ENCODE measurements around the gene STAC3. TPM values are rescaled to one million over a fixed set of nuclear protein-coding genes. Genes with fewer than 3 reads are reported as not detected.

STAC3 gene
- total and polyA plus RNA-seq, 4 donors = 0.82 to 5.8 (median 4.1) TPM

DNA sequence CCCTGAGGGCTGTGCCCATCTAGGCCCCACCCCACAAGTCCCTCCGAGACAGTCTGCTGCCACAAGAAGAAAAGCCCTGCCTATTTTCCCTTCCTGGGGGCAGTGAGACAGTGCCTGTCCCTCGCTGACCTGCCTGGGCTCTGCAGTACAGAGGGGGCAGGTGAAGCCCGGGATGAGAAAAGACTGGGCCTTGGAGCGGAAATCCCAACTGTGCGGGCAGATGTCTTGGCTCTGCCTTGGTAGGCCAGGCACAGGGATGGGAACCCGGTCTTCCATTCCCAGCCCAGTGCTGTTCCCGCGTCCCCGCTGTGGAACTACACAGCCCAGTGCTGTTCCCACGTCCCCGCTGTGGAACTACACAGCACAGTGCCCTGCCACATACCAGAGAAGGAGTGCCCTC, 47.2 kb downstream of the STAC3 start:
- 76 to 79% methylated on average over 11 of the region's 11 CpGs for WGBS, 2 donors
- DNase-seq (no peak), ATAC-seq (ENCODE audit: low FRiP score) (no peak)
- intact Hi-C loops (cut with DNase I) = no loop called here
- Histone ChIP-seq H3K27ac (ENCODE audit: low read depth in 1 of 2, low read length in 2 of 2) (no peak overlapping the region), H3K4me1 (ENCODE audit: control insufficient read depth in 1 of 2, insufficient read depth in 2 of 2, low read length in 2 of 2) (no peaks in the 10 kb centered on the region), H3K36me3 (ENCODE audit: control insufficient read depth in 1 of 2, insufficient read depth in 2 of 2, low read length in 1 of 2) (peaks cover 12% of the 10 kb centered on the region in 2 donors), H3K9me3 (ENCODE audit: control insufficient read depth, low read length) (no peaks in the 10 kb centered on the region), H3K4me3 (ENCODE audit: low read length in 2 of 2) (no peak overlapping the region), H3K27me3 (ENCODE audit: control insufficient read depth in 1 of 2, insufficient read depth in 2 of 2, low read length in 1 of 2) (no peaks in the 10 kb centered on the region)

DNA sequence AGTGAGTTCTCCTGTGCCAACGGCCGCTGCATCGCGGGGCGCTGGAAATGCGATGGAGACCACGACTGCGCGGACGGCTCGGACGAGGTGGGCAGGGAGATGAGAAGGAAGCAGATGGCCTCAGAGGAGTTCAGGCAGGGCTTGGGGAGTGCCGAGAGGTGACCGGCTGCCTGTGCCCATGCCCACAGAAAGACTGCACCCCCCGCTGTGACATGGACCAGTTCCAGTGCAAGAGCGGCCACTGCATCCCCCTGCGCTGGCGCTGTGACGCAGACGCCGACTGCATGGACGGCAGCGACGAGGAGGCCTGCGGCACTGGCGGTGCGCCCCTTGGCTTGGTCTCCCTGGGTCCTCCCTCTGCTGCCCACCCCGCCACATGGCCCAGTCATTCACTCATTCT, 47.8 kb downstream of the STAC3 start:
- Histone ChIP-seq H3K4me1 (ENCODE audit: control insufficient read depth in 1 of 2, insufficient read depth in 2 of 2, low read length in 2 of 2) (no peaks in the 10 kb centered on the region), H3K27me3 (ENCODE audit: control insufficient read depth in 1 of 2, insufficient read depth in 2 of 2, low read length in 1 of 2) (no peaks in the 10 kb centered on the region), H3K27ac (ENCODE audit: low read depth in 1 of 2, low read length in 2 of 2) (no peak overlapping the region), H3K36me3 (ENCODE audit: control insufficient read depth in 1 of 2, insufficient read depth in 2 of 2, low read length in 1 of 2) (peaks cover 12 to 14% of the 10 kb centered on the region in 2 donors), H3K4me3 (ENCODE audit: low read length in 2 of 2) (no peak overlapping the region), H3K9me3 (ENCODE audit: control insufficient read depth, low read length) (no peaks in the 10 kb centered on the region)
- DNase-seq (no peak), ATAC-seq (ENCODE audit: low FRiP score) (no peak)
- intact Hi-C loops (cut with DNase I) = no loop called here
- WGBS, 2 donors = 93 to 94% methylated on average over 28 of the region's 28 CpGs

DNA sequence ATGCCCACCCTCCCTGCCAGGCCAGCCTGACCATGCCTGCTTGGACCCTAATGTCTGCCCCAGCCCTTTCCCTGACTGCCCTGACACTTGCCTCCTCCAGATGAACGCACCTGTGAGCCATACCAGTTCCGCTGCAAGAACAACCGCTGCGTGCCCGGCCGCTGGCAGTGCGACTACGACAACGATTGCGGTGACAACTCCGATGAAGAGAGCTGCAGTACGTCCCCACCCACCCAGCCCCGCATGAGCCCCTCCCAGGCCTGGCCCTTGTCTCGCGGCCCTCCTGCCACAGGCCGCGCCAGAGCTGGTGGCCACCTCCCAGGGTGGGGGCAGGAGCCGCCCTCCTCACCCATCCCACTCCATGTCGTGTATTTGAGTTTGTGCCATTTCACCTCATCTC, 48.7 kb downstream of the STAC3 start:
- intact Hi-C loops (cut with DNase I) = no loop called here
- no peaks in the 10 kb centered on the region for H3K9me3 ChIP-seq (ENCODE audit: control insufficient read depth, low read length)
- H3K4me3 ChIP-seq (ENCODE audit: low read length in 2 of 2) = no peak overlapping the region
- no peaks in the 10 kb centered on the region for H3K4me1 ChIP-seq (ENCODE audit: control insufficient read depth in 1 of 2, insufficient read depth in 2 of 2, low read length in 2 of 2)
- no peak overlapping the region for H3K27ac ChIP-seq (ENCODE audit: low read depth in 1 of 2, low read length in 2 of 2)
- H3K36me3 ChIP-seq (ENCODE audit: control insufficient read depth in 1 of 2, insufficient read depth in 2 of 2, low read length in 1 of 2) = peaks cover 12 to 18% of the 10 kb centered on the region in 2 donors
- ATAC-seq (ENCODE audit: low FRiP score) (no peak), DNase-seq (no peak)
- H3K27me3 ChIP-seq (ENCODE audit: control insufficient read depth in 1 of 2, insufficient read depth in 2 of 2, low read length in 1 of 2) = no peaks in the 10 kb centered on the region
- WGBS, 2 donors = 88 to 89% methylated on average over 15 to 19 of the region's 19 CpGs

DNA sequence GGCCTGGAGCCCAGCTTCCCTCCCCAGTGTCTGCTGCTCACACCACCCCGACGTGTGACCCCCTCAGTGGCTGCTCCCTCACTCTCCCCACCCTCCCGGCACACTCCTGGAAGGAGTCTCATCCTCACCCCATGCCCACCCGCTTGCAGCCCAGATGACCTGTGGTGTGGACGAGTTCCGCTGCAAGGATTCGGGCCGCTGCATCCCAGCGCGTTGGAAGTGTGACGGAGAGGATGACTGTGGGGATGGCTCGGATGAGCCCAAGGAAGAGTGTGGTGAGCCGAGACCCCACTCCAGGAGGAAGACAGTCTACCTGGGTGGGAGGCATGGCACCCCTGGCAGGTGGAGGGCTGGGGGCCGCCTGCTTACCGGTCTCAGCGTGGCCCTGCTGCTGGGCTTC, 49.4 kb downstream of the STAC3 start:
- DNase-seq = no peak
- Histone ChIP-seq H3K27me3 (ENCODE audit: control insufficient read depth in 1 of 2, insufficient read depth in 2 of 2, low read length in 1 of 2) (no peaks in the 10 kb centered on the region), H3K4me3 (ENCODE audit: low read length in 2 of 2) (no peak overlapping the region), H3K9me3 (ENCODE audit: control insufficient read depth, low read length) (no peaks in the 10 kb centered on the region), H3K36me3 (ENCODE audit: control insufficient read depth in 1 of 2, insufficient read depth in 2 of 2, low read length in 1 of 2) (peaks cover 12 to 21% of the 10 kb centered on the region in 2 donors), H3K27ac (ENCODE audit: low read depth in 1 of 2, low read length in 2 of 2) (no peak overlapping the region), H3K4me1 (ENCODE audit: control insufficient read depth in 1 of 2, insufficient read depth in 2 of 2, low read length in 2 of 2) (no peaks in the 10 kb centered on the region)
- 82 to 88% methylated on average over 16 of the region's 16 CpGs for WGBS, 2 donors
- intact Hi-C loops (cut with DNase I) = no loop called here
- ATAC-seq (ENCODE audit: low FRiP score) = no peak

DNA sequence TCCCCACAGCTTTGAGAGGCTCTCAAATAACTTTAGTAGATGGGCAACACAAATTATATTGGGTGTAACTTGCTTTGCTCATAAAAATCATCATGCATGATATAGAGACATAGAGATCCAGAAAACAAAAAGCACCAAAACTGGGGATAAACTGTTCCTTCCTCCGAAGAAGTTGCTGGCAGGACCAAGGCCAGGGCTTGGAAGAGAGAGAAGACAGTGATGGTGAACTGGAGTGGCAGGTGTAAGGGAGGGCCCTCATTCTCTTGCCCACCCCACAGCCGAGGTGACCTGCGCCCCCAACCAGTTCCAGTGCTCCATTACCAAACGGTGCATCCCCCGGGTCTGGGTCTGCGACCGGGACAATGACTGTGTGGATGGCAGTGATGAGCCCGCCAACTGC, 49.8 kb downstream of the STAC3 start:
- H3K4me1 ChIP-seq (ENCODE audit: control insufficient read depth in 1 of 2, insufficient read depth in 2 of 2, low read length in 2 of 2) = no peaks in the 10 kb centered on the region
- DNase-seq = no peak
- H3K27ac ChIP-seq (ENCODE audit: low read depth in 1 of 2, low read length in 2 of 2) = no peak overlapping the region
- intact Hi-C loops (cut with DNase I) = no loop called here
- H3K27me3 ChIP-seq (ENCODE audit: control insufficient read depth in 1 of 2, insufficient read depth in 2 of 2, low read length in 1 of 2) = no peaks in the 10 kb centered on the region
- no peaks in the 10 kb centered on the region for H3K9me3 ChIP-seq (ENCODE audit: control insufficient read depth, low read length)
- 80 to 82% methylated on average over 8 of the region's 8 CpGs for WGBS, 2 donors
- peaks cover 12 to 20% of the 10 kb centered on the region in 2 donors for H3K36me3 ChIP-seq (ENCODE audit: control insufficient read depth in 1 of 2, insufficient read depth in 2 of 2, low read length in 1 of 2)
- no peak overlapping the region for H3K4me3 ChIP-seq (ENCODE audit: low read length in 2 of 2)
- no peak for ATAC-seq (ENCODE audit: low FRiP score)

DNA sequence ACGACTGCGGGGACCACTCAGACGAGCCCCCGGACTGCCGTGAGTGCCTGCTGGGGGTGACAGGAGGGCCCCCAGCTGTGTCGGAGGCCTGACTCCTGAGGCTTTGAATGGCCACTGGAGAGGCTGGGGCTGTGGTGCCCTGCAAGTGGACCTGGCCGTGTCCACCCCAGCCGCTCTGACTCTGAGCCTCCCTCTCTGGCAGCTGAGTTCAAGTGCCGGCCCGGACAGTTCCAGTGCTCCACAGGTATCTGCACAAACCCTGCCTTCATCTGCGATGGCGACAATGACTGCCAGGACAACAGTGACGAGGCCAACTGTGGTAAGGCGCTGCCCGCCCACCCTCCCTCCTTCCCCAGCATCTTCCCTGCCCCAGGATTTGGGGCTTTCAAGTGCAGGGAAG, 50.5 kb downstream of the STAC3 start:
- WGBS, 2 donors = 84 to 89% methylated on average over 15 of the region's 15 CpGs
- ATAC-seq (ENCODE audit: low FRiP score) (no peak), DNase-seq (no peak)
- Histone ChIP-seq H3K27me3 (ENCODE audit: control insufficient read depth in 1 of 2, insufficient read depth in 2 of 2, low read length in 1 of 2) (no peaks in the 10 kb centered on the region), H3K4me3 (ENCODE audit: low read length in 2 of 2) (no peak overlapping the region), H3K9me3 (ENCODE audit: control insufficient read depth, low read length) (no peaks in the 10 kb centered on the region), H3K4me1 (ENCODE audit: control insufficient read depth in 1 of 2, insufficient read depth in 2 of 2, low read length in 2 of 2) (no peaks in the 10 kb centered on the region), H3K27ac (ENCODE audit: low read depth in 1 of 2, low read length in 2 of 2) (no peak overlapping the region), H3K36me3 (ENCODE audit: control insufficient read depth in 1 of 2, insufficient read depth in 2 of 2, low read length in 1 of 2) (peaks cover 12 to 26% of the 10 kb centered on the region in 2 donors)
- intact Hi-C loops (cut with DNase I) = no loop called here

DNA sequence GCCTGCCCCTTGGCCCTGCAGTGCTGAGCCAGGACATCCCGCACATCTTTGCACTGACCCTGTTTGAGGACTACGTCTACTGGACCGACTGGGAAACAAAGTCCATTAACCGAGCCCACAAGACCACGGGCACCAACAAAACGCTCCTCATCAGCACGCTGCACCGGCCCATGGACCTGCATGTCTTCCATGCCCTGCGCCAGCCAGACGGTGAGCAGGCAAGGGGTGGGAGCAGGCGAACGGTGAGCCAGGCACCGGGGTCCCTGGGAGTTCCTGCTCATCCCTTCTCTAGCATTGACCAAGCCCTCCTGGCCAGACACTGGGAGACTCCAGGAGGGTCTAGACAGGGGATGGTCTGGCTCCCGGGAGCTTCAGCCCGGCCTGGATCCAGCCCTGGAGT, 51.8 kb downstream of the STAC3 start:
- no peak overlapping the region for H3K27ac ChIP-seq (ENCODE audit: low read depth in 1 of 2, low read length in 2 of 2)

DNA sequence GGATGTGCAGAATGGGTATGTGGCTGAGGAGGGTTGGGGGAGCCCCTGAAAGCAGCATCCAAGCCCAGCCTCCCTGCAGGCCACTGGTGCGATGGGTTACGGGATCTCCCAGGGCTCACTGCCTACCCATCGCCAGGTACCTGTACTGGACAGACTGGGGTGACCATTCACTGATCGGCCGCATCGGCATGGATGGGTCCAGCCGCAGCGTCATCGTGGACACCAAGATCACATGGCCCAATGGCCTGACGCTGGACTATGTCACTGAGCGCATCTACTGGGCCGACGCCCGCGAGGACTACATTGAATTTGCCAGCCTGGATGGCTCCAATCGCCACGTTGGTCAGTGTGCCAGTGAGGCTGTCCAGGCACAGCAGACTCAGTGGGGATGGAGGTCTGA, 52.7 kb downstream of the STAC3 start:
- Histone ChIP-seq H3K4me3 (ENCODE audit: low read length in 2 of 2) (no peak overlapping the region), H3K9me3 (ENCODE audit: control insufficient read depth, low read length) (no peaks in the 10 kb centered on the region), H3K27ac (ENCODE audit: low read depth in 1 of 2, low read length in 2 of 2) (no peak overlapping the region), H3K27me3 (ENCODE audit: control insufficient read depth in 1 of 2, insufficient read depth in 2 of 2, low read length in 1 of 2) (no peaks in the 10 kb centered on the region), H3K4me1 (ENCODE audit: control insufficient read depth in 1 of 2, insufficient read depth in 2 of 2, low read length in 2 of 2) (no peaks in the 10 kb centered on the region), H3K36me3 (ENCODE audit: control insufficient read depth in 1 of 2, insufficient read depth in 2 of 2, low read length in 1 of 2) (peaks cover 17 to 41% of the 10 kb centered on the region in 2 donors)
- whole genome bisulfite sequencing, 2 donors = 90% methylated on average over 17 of the region's 17 CpGs
- no peak for ATAC-seq (ENCODE audit: low FRiP score)
- DNase-seq = no peak
- intact Hi-C loops (cut with DNase I) = no loop called here

More for the DNA sequence above, 51.8 kb downstream of the STAC3 start:
- Histone ChIP-seq H3K27me3 (ENCODE audit: control insufficient read depth in 1 of 2, insufficient read depth in 2 of 2, low read length in 1 of 2) (no peaks in the 10 kb centered on the region), H3K9me3 (ENCODE audit: control insufficient read depth, low read length) (no peaks in the 10 kb centered on the region), H3K36me3 (ENCODE audit: control insufficient read depth in 1 of 2, insufficient read depth in 2 of 2, low read length in 1 of 2) (peaks cover 17 to 36% of the 10 kb centered on the region in 2 donors), H3K4me1 (ENCODE audit: control insufficient read depth in 1 of 2, insufficient read depth in 2 of 2, low read length in 2 of 2) (no peaks in the 10 kb centered on the region), H3K4me3 (ENCODE audit: low read length in 2 of 2) (no peak overlapping the region)
- intact Hi-C loops (cut with DNase I) = no loop called here
- ATAC-seq (ENCODE audit: low FRiP score) (no peak), DNase-seq (no peak)
- 76 to 84% methylated on average over 15 of the region's 15 CpGs for WGBS, 2 donors

DNA sequence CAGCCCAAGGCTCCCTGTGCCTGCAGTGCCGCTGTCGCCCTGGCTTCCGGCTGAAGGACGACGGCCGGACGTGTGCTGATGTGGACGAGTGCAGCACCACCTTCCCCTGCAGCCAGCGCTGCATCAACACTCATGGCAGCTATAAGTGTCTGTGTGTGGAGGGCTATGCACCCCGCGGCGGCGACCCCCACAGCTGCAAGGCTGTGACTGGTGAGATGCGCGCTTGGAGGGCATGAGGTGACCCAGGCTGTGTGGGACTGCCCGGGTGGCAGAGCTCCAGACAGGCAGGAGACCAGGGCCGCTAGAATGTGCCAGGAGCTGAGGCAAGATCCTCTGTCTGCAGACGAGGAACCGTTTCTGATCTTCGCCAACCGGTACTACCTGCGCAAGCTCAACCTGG, 54.0 kb downstream of the STAC3 start:
- Histone ChIP-seq H3K9me3 (ENCODE audit: control insufficient read depth, low read length) (no peaks in the 10 kb centered on the region), H3K4me3 (ENCODE audit: low read length in 2 of 2) (no peak overlapping the region), H3K27me3 (ENCODE audit: control insufficient read depth in 1 of 2, insufficient read depth in 2 of 2, low read length in 1 of 2) (no peaks in the 10 kb centered on the region), H3K4me1 (ENCODE audit: control insufficient read depth in 1 of 2, insufficient read depth in 2 of 2, low read length in 2 of 2) (no peaks in the 10 kb centered on the region), H3K27ac (ENCODE audit: low read depth in 1 of 2, low read length in 2 of 2) (no peak overlapping the region), H3K36me3 (ENCODE audit: control insufficient read depth in 1 of 2, insufficient read depth in 2 of 2, low read length in 1 of 2) (peaks cover 17 to 46% of the 10 kb centered on the region in 2 donors)
- 85 to 86% methylated on average over 22 of the region's 22 CpGs for WGBS, 2 donors
- DNase-seq (no peak), ATAC-seq (ENCODE audit: low FRiP score) (no peak)
- intact Hi-C loops (cut with DNase I) = no loop called here
